HG02678 (cell line): ENCODE measurements around the gene LCE3A.
"Not testable (repeated sequence)": the region's sequence is repeated elsewhere in the genome, so short reads cannot be mapped to it uniquely, and the experiment has no call there.

Experiments used
- ATAC-seq: cut with Tn5 transposase; IDR thresholded peaks from one replicate; pipeline ENCODE4 v1.9.1; 2021; ENCODE audit warnings: mild to moderate bottlenecking, moderate library complexity; ENCODE audit not compliant: unreplicated experiment

The LCE3A gene, protein sequence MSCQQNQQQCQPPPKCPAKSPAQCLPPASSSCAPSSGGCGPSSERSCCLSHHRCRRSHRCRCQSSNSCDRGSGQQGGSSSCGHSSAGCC

DNA sequence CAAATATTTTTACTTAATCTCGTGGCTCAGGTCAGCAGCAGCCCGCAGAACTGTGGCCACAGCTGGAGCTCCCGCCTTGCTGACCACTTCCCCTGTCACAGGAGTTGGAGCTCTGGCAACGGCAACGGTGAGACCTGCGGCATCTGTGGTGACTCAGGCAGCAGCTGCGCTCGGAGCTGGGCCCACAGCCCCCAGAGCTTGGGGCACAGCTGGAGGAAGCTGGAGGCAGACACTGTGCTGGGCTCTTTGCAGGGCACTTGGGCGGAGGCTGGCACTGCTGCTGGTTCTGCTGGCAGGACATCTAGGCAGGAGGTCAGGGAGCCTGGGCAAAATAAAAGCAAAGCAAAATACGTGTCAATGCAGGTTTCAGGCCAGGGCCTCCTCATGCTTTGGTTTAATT is at the start of gene LCE3A:
Gene LCE3A (minus strand): TSS at position 301 of the 400 bp plus-strand sequence. CDS start 0 bp downstream, at position 301.
- no peak for ATAC-seq

DNA sequence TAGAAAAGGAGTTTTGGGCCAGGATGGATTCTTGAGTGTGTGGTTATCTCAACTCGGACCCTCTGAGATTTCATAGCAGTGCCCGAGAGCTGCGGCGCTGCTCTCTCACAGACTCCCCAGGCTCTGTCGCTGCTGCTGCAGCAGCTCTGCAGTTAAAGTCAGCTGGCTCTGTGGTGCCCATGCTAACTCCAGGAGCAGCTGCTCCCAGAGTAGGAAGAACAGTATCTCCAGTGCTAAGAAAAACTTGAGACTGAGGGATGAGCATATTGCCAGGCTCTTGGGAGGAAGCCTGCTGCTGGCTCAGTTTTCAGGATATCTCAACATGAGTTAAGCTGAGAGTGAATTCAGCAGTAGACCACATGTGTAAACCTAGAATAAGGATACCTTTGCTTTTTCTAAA is 44.7 kb upstream of the LCE3A start:
- ATAC-seq = no peak

- not testable (repeated sequence) for ATAC-seq
These were observed 43.3 kb upstream of the LCE3A start for GRCh38 chr1:152666171-152666570.

DNA sequence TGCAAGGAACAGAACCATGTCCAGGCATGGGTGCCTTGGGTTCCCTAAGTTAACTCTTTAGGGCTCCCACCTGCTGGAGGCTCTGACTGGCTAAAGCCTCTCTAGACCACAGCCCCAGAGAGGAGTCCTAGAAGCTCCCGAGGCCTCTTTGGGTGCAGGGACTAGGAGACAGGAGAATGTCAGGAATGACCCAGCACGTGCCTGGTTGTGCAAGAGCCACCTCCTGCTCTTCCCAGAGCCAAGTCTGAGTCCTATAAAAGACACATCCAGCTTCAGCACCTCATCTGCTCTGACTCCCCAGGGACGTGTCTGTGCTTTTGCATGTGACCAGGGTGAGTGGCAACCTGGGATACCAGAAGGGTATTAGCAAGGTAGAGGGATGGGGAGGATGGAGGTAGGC is 40.2 kb upstream of the LCE3A start, which contains the start of gene LCE2D:
Gene LCE2D (plus strand): TSS at position 283 of the 400 bp plus-strand sequence. CDS start 726 bp downstream, outside the sequence.
- no peak for ATAC-seq

DNA sequence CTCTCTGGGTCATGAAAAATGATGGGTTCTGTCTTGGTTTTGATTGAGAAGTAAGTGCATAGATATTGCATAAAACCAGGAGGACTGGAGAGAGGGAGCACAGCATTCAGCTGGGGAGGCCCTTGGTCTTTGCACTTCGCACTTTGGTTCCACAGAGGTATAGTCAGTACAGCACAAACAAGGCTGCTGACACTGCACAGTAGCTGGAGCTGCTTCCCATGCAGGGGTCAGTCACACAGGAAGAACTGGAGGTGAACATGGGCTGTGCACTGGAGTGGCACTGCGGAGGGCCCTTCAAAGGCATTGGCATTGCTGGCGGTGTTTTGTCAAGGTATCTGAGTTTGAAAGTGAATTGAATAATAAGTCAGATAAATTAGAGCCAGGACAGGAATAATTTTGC is 35.7 kb upstream of the LCE3A start:
- ATAC-seq = no peak

- ATAC-seq = no peak
These were observed 34.8 kb upstream of the LCE3A start for GRCh38 chr1:152657677-152658076.

- no peak for ATAC-seq
These were observed 33.6 kb upstream of the LCE3A start for GRCh38 chr1:152656459-152656858.

- no peak for ATAC-seq
These were observed 31.2 kb upstream of the LCE3A start for GRCh38 chr1:152654110-152654509.

- ATAC-seq = no peak
These were observed 23.8 kb upstream of the LCE3A start for GRCh38 chr1:152646656-152647055.

- no peak for ATAC-seq
These were observed 22.2 kb upstream of the LCE3A start for GRCh38 chr1:152645146-152645545.

DNA sequence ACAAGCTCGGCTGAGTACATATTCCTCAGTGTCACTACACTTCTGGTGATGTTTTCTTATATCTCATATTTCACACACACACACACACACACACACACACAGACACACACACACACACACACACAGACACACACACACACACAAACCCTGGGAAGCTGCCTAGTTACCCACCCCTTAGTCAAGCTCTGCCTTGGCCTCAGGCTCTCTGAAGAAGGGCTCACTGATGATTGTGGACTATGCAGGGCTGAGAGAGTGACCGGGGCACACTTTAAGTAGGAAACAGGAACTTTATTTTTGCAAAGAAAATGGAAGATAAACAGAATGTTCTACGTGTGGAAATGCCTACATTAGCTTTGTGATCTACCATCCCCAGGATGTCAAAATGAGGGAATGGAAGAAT is 21.0 kb upstream of the LCE3A start:
- ATAC-seq = no peak

DNA sequence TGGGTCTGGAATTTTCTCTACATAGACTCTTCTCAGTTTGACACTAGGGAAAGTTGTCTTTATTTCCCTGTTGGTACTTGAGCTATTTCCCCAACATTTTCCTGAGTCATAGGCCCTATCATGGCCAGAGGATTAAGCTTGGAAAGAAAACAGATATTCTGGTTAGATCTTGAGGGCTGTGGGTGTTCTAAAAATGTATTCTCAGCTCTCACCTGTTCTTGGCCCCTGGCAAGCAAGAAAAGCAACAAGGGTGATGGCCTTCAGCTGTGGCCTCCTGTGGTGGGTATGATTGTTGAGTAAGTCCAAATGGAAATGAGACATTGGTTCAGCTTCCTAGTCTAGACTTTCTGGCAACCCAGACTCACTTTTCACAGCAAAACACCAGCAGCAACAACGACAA is 17.4 kb upstream of the LCE3A start:
- no peak for ATAC-seq

DNA sequence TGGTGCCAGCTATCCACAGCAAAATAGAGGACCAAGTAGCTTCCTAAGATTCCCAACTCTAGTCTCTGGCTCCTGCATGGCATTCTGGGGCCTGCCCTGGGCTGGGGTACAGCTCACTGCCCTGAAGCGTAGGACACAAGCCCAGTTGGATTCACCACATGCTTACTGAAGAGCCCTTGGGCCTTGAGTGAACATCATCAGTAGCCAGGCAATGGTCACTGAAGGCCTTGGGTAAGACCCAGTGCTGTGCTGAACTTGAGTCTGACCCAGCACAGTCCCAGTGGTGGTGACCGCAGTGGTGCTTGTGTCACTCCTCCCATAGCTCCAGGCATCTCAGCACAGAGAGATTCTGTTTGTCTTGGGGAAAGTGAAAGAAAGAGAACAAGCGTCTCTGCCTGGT is 7.7 kb upstream of the LCE3A start:
- no peak for ATAC-seq

- ATAC-seq = no peak
These were observed 3.8 kb upstream of the LCE3A start for GRCh38 chr1:152626744-152627143.

- no peak for ATAC-seq
These were observed 421 bp upstream of the LCE3A start for GRCh38 chr1:152623203-152623844.

- no peak for ATAC-seq
These were observed 910 bp downstream of the LCE3A start for GRCh38 chr1:152621993-152622392.

DNA sequence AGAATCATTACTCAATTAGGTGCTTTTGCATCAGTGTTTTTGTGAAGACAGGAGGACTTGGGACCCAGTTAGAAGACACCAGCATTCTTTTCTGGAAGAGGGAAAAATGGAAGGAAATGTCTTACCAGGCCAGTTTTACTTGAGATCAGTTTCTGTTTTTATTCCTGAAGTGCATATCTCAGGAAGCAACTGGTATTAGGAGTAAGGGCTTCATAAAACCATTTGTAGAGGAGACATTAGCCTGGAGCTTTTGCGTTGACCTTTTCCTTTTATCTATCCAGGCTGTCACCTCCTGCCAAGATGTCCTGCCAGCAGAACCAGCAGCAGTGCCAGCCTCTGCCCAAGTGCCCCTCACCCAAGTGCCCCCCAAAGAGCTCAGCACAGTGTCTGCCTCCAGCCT is 9.4 kb downstream of the LCE3A start, which contains the start of gene LCE3B:
Gene LCE3B (plus strand): TSS at position 301 of the 400 bp plus-strand sequence. CDS start 0 bp downstream, at position 301.
- no peak for ATAC-seq

GRCh38 chr1:152599934-152600333 is 23.0 kb downstream of the LCE3A start, which contains the start of gene LCE3C:
Gene LCE3C (plus strand): TSS chr1:152600234. CDS start chr1:152600732, 498 bp downstream.
- ATAC-seq = no peak

DNA sequence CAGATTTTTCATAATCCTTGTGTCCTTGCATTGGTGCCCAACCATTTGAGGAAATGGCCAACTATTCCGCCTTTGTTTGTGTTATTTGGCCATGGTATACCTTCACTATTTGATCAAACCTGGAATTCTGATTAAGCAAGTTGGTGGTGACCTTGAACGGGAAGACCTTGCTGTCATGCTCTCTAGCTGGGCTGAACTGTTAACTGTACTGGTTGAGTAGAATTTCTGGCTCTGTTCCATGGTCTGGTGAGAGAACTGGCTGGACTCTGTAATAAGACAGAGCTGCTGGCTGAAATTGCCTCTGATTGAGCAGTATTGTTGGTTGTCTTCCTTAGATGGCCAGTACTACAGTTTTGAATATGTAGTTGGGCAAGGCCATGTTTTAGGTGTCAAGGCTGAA is 25.9 kb downstream of the LCE3A start:
- ATAC-seq = no peak

DNA sequence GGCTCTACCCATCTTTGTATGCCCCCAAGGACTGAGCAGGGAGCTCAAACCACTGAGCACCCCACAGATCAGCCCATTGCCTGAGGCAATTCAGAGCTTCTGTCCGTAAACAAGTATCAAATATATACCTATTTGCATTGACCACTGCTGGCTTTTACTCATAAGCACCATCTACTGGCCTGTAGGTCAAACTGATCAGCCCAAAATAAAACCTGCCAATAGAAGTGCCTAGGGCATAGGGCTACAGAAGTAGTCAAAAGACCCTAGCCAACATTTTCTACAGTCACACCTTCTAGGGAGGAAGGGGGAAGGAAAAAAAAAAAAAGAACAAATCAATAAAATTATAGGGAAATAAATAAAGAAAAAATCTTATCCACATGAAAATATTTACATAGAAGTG is 37.3 kb downstream of the LCE3A start:
- no peak for ATAC-seq

DNA sequence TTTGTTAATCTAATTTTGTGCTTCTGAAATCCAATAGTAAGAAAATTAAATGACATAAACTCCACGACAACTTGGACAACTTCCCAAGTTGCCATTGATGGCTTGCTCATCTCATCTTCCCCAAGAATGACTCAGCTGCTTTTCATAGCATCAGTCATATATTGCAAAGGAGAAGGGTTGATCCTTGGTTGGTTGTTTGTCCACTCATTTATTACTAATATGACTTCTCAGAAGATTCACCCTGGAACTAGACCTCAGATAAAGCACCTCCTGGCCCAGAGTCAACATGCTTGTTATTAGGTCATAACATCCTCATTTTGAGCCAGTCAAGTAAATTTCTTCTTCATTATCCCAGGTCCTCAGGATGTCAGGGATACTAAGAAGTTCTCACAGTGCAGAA is 40.3 kb downstream of the LCE3A start:
- ATAC-seq = no peak

GRCh38 chr1:152580433-152580832 is 42.5 kb downstream of the LCE3A start, which contains the start of gene LCE3D:
Gene LCE3D (minus strand): TSS chr1:152580516. CDS start chr1:152579936, 580 bp downstream.
- no peak for ATAC-seq

- not testable (repeated sequence) for ATAC-seq
These were observed 43.4 kb downstream of the LCE3A start for GRCh38 chr1:152579526-152579925.
